Measurements from ENCODE around the gene ZNF146.
"Not testable (repeated sequence)": the region's sequence is repeated elsewhere in the genome, so short reads cannot be mapped to it uniquely, and the experiment has no call there.

Gene ZNF146

GRCh38 chr19:36222503-36222902, 7.6 kb downstream of the ZNF146 start:
- POLR2A ChIA-PET, result no interaction called here
- DNase-seq (ENCODE audit: extremely low spot score), result no peak
- CTCF ChIA-PET, result no interaction called here
- TF ChIP-seq LEF1 (IDR thresholded peaks at IDR 0.05; ENCODE audit: borderline replicate concordance), result no peak
- TF ChIP-seq SUZ12 (IDR thresholded peaks at IDR 0.05), result no peak
- TF ChIP-seq L3MBTL2 (conservative IDR thresholded peaks at IDR 0.05), result no peak
- no peak for TF ChIP-seq CTBP1 (IDR thresholded peaks at IDR 0.05; ENCODE audit: borderline replicate concordance)
- TF ChIP-seq FOXM1 (IDR thresholded peaks at IDR 0.05; ENCODE audit: borderline replicate concordance), result no peak
- no peak for TF ChIP-seq FOXA1 (IDR thresholded peaks at IDR 0.05)
- TF ChIP-seq SP1 (IDR thresholded peaks at IDR 0.05), result no peak
- no peak for TF ChIP-seq FOXK2 (IDR thresholded peaks at IDR 0.05)
- no peak for TF ChIP-seq TARDBP (IDR thresholded peaks at IDR 0.05)
- TF ChIP-seq HDGF (IDR thresholded peaks at IDR 0.05; ENCODE audit: borderline replicate concordance), result no peak
- no peak for TF ChIP-seq ZNF384 (IDR thresholded peaks at IDR 0.05)
- TF ChIP-seq BHLHE40 (IDR thresholded peaks at IDR 0.05; ENCODE audit: borderline replicate concordance), result no peak
- no peak for TF ChIP-seq ELF4 (IDR thresholded peaks at IDR 0.05)
- TF ChIP-seq ARNT (IDR thresholded peaks at IDR 0.05), result no peak
- no peak for TF ChIP-seq NFRKB (IDR thresholded peaks at IDR 0.05)
- no peak for TF ChIP-seq PKNOX1 (IDR thresholded peaks at IDR 0.05)

GRCh38 chr19:36225219-36225892, 10.4 kb downstream of the ZNF146 start:
- TF ChIP-seq FOXA1 (IDR thresholded peaks at IDR 0.05), result no peak
- POLR2A ChIA-PET, result interaction anchor here (0.6 kb wide), 1 partner anchor 303 kb away, joined by 3 read pairs; the partner anchor contains the start of gene ZNF260
- DNase-seq (ENCODE audit: extremely low spot score), result no peak
- CTCF ChIA-PET, result no interaction called here

GRCh38 chr19:36233626-36234025, 18.7 kb downstream of the ZNF146 start:
- CTCF ChIA-PET; DNase-seq (ENCODE audit: extremely low spot score); POLR2A ChIA-PET: not testable (repeated sequence)

GRCh38 chr19:36236304-36236945, 21.5 kb downstream of the ZNF146 start:
- CTCF ChIA-PET, result no interaction called here
- POLR2A ChIA-PET, result no interaction called here

GRCh38 chr19:36236946-36237310, 22.0 kb downstream of the ZNF146 start:
- POLR2A ChIA-PET, result no interaction called here
- DNase-seq (ENCODE audit: extremely low spot score), result no peak
- no peak for TF ChIP-seq SP1 (IDR thresholded peaks at IDR 0.05)
- no peak for TF ChIP-seq ZNF384 (IDR thresholded peaks at IDR 0.05)
- no peak for TF ChIP-seq TARDBP (IDR thresholded peaks at IDR 0.05)
- TF ChIP-seq LEF1 (IDR thresholded peaks at IDR 0.05; ENCODE audit: borderline replicate concordance), result no peak
- no peak for TF ChIP-seq FOXM1 (IDR thresholded peaks at IDR 0.05; ENCODE audit: borderline replicate concordance)
- CTCF ChIA-PET, result no interaction called here

More at GRCh38 chr19:36236304-36236945, 21.5 kb downstream of the ZNF146 start:
- TF ChIP-seq SP1 (IDR thresholded peaks at IDR 0.05) (no peak), CTBP1 (IDR thresholded peaks at IDR 0.05; ENCODE audit: borderline replicate concordance) (no peak), HDGF (IDR thresholded peaks at IDR 0.05; ENCODE audit: borderline replicate concordance) (no peak), PKNOX1 (IDR thresholded peaks at IDR 0.05) (no peak), BHLHE40 (IDR thresholded peaks at IDR 0.05; ENCODE audit: borderline replicate concordance) (no peak), FOXK2 (IDR thresholded peaks at IDR 0.05) (no peak), FOXA1 (IDR thresholded peaks at IDR 0.05) (no peak), TARDBP (IDR thresholded peaks at IDR 0.05) (no peak), L3MBTL2 (conservative IDR thresholded peaks at IDR 0.05) (no peak), FOXM1 (IDR thresholded peaks at IDR 0.05; ENCODE audit: borderline replicate concordance) (no peak), ARNT (IDR thresholded peaks at IDR 0.05) (no peak), ZNF384 (IDR thresholded peaks at IDR 0.05) (no peak), LEF1 (IDR thresholded peaks at IDR 0.05; ENCODE audit: borderline replicate concordance) (no peak), SUZ12 (IDR thresholded peaks at IDR 0.05) (no peak), ELF4 (IDR thresholded peaks at IDR 0.05) (no peak)
- no peak for DNase-seq (ENCODE audit: extremely low spot score)

- ChIA-PET CTCF (no interaction called here), POLR2A (no interaction called here)
These were observed 29.2 kb downstream of the ZNF146 start for GRCh38 chr19:36244066-36244465.

GRCh38 chr19:36245210-36246005, 30.5 kb downstream of the ZNF146 start:
- POLR2A ChIA-PET, result no interaction called here
- no peak for DNase-seq (ENCODE audit: extremely low spot score)
- CTCF ChIA-PET, result no interaction called here
- TF ChIP-seq LEF1 (IDR thresholded peaks at IDR 0.05; ENCODE audit: borderline replicate concordance), result no peak

More at GRCh38 chr19:36244066-36244465, 29.2 kb downstream of the ZNF146 start:
- DNase-seq (ENCODE audit: extremely low spot score), result no peak
- TF ChIP-seq HDGF (IDR thresholded peaks at IDR 0.05; ENCODE audit: borderline replicate concordance) (no peak), LEF1 (IDR thresholded peaks at IDR 0.05; ENCODE audit: borderline replicate concordance) (no peak), L3MBTL2 (conservative IDR thresholded peaks at IDR 0.05) (no peak), BHLHE40 (IDR thresholded peaks at IDR 0.05; ENCODE audit: borderline replicate concordance) (no peak)
